VCaP (cell line): ENCODE results near the gene C17orf107.

Experiments
- H3K27ac ChIP-seq: fragments of 450-650 bp; 2 replicates; pipeline ENCODE4 v1.5.1; 2017
- CTCF ChIP-seq: fragments of 450-650 bp; conservative IDR thresholded peaks from 2 replicates; pipeline ENCODE4 v1.5.1; 2017; ENCODE audit warnings: mild to moderate bottlenecking, moderate library complexity

C17orf107 gene

GRCh38 chr17:4899341-4900230 lies at the start of gene C17orf107:
TSS of gene C17orf107 (plus strand) at chr17:4899536. CDS start at chr17:4899763, 227 bp downstream.
- TF ChIP-seq CTCF = no peak
- peak within 1 kb of the TSS; percentile 21; the same call in 1 of the 2 replicates for H3K27ac ChIP-seq

GRCh38 chr17:4850246-4850645 lies 49.1 kb upstream of the C17orf107 start:
- H3K27ac ChIP-seq = no peak overlapping the region
- TF ChIP-seq CTCF = no peak

GRCh38 chr17:4851084-4851483 lies 48.3 kb upstream of the C17orf107 start:
- H3K27ac ChIP-seq = no peak overlapping the region
- no peak for TF ChIP-seq CTCF

GRCh38 chr17:4852567-4853207 lies 46.6 kb upstream of the C17orf107 start:
- no peak overlapping the region for H3K27ac ChIP-seq
- no peak for TF ChIP-seq CTCF

GRCh38 chr17:4853208-4853671 lies 46.1 kb upstream of the C17orf107 start:
- H3K27ac ChIP-seq = no peak overlapping the region
- no peak for TF ChIP-seq CTCF

- TF ChIP-seq CTCF = no peak
- no peak overlapping the region for H3K27ac ChIP-seq
Observed at GRCh38 chr17:4854111-4854681, 45.1 kb upstream of the C17orf107 start.
